ENCODE measurements around the gene ATP10B.
"Not testable (repeated sequence)": the region's sequence is repeated elsewhere in the genome, so short reads cannot be mapped to it uniquely, and the experiment has no call there.

Gene ATP10B

GRCh38 chr5:160852049-160852448 is at the start of gene ATP10B:
TSS of gene ATP10B (minus strand) at chr5:160852211. CDS start at chr5:160688074, 164,137 bp downstream.
- no peak for DNase-seq (ENCODE audit: low read depth in 1 of 2, low spot score in 1 of 2)

- DNase-seq (ENCODE audit: low read depth in 1 of 2, low spot score in 1 of 2): no peak
Measured at GRCh38 chr5:160901656-160902055, 49.6 kb upstream of the ATP10B start.

- DNase-seq (ENCODE audit: low read depth in 1 of 2, low spot score in 1 of 2): no peak
Measured at GRCh38 chr5:160899735-160900134, 47.7 kb upstream of the ATP10B start.

- DNase-seq (ENCODE audit: low read depth in 1 of 2, low spot score in 1 of 2): not testable (repeated sequence)
Measured at GRCh38 chr5:160893180-160893964, 41.4 kb upstream of the ATP10B start.

GRCh38 chr5:160887780-160888179 is 35.8 kb upstream of the ATP10B start:
- DNase-seq (ENCODE audit: low read depth in 1 of 2, low spot score in 1 of 2): no peak

- DNase-seq (ENCODE audit: low read depth in 1 of 2, low spot score in 1 of 2): not testable (repeated sequence)
Measured at GRCh38 chr5:160873560-160874200, 21.7 kb upstream of the ATP10B start.

GRCh38 chr5:160869989-160870521 is 18.0 kb upstream of the ATP10B start:
- DNase-seq (ENCODE audit: low read depth in 1 of 2, low spot score in 1 of 2): no peak

GRCh38 chr5:160867976-160868375 is 16.0 kb upstream of the ATP10B start:
- DNase-seq (ENCODE audit: low read depth in 1 of 2, low spot score in 1 of 2): no peak

GRCh38 chr5:160851451-160851850 is 560 bp downstream of the ATP10B start:
- no peak for DNase-seq (ENCODE audit: low read depth in 1 of 2, low spot score in 1 of 2)

- no peak for DNase-seq (ENCODE audit: low read depth in 1 of 2, low spot score in 1 of 2)
Measured at GRCh38 chr5:160850421-160850820, 1.6 kb downstream of the ATP10B start.

- DNase-seq (ENCODE audit: low read depth in 1 of 2, low spot score in 1 of 2): no peak
Measured at GRCh38 chr5:160847526-160848085, 4.4 kb downstream of the ATP10B start.

- no peak for DNase-seq (ENCODE audit: low read depth in 1 of 2, low spot score in 1 of 2)
Measured at GRCh38 chr5:160846642-160847041, 5.4 kb downstream of the ATP10B start.

- no peak for DNase-seq (ENCODE audit: low read depth in 1 of 2, low spot score in 1 of 2)
Measured at GRCh38 chr5:160844177-160844576, 7.8 kb downstream of the ATP10B start.

GRCh38 chr5:160843240-160843639 is 8.8 kb downstream of the ATP10B start:
- DNase-seq (ENCODE audit: low read depth in 1 of 2, low spot score in 1 of 2): no peak

GRCh38 chr5:160837749-160838593 is 14.0 kb downstream of the ATP10B start:
- no peak for DNase-seq (ENCODE audit: low read depth in 1 of 2, low spot score in 1 of 2)

- no peak for DNase-seq (ENCODE audit: low read depth in 1 of 2, low spot score in 1 of 2)
Measured at GRCh38 chr5:160837211-160837610, 14.8 kb downstream of the ATP10B start.

GRCh38 chr5:160835818-160836528 is 16.0 kb downstream of the ATP10B start:
- DNase-seq (ENCODE audit: low read depth in 1 of 2, low spot score in 1 of 2): no peak

GRCh38 chr5:160835376-160835775 is 16.6 kb downstream of the ATP10B start:
- no peak for DNase-seq (ENCODE audit: low read depth in 1 of 2, low spot score in 1 of 2)

- DNase-seq (ENCODE audit: low read depth in 1 of 2, low spot score in 1 of 2): no peak
Measured at GRCh38 chr5:160833806-160834205, 18.2 kb downstream of the ATP10B start.

GRCh38 chr5:160831801-160832200 is 20.2 kb downstream of the ATP10B start:
- no peak for DNase-seq (ENCODE audit: low read depth in 1 of 2, low spot score in 1 of 2)
